HepG2 (cell line): ENCODE data around the gene LDLRAD3. TPM values are rescaled to one million over a fixed set of nuclear protein-coding genes. Genes with fewer than 3 reads are reported as not detected.

ENCODE experiments used
- ATAC-seq: fragments of 200-7000 bp; cut with Tn5 transposase; 3 replicates; pipeline ENCODE4 v1.9.1; 2020; ENCODE audit warnings: mild to moderate bottlenecking, moderate library complexity
- BruUV-seq: library from RNA; stranded (reverse); fragments of 400-500 nt; replicated peaks from 2 replicates; lab custom pipeline; 2021; lab: Mats Ljungman, UMichigan
- CTCF ChIA-PET: fragments of 300-600 bp; formaldehyde crosslinking; extraction: SDS; loops from one replicate; lab custom pipeline; 2021; ENCODE audit warnings: low total read pairs, inconsistent platforms, low intra/inter-chr PET ratio; lab: Yijun Ruan, JAX
- POLR2A ChIA-PET: fragments of 350-600 bp; sonication (Branson Sonifier 250); formaldehyde crosslinking; loops from one replicate; lab custom pipeline; 2020; ENCODE audit warnings: antibody characterized with exemption, inconsistent platforms; lab: Yijun Ruan, JAX
- DNase-seq: peaks from one replicate; pipeline ENCODE4 v3.0.0-alpha.2; 2015; ENCODE audit warnings: low spot score
- FAIRE-seq: peaks from 3 replicates; lab custom pipeline; 2011; peaks lifted over from hg19 to GRCh38; lab: Jason Lieb, UNC
- H2AFZ ChIP-seq: one replicate; pipeline ENCODE4 v1.6.1; 2011; ENCODE audit warnings: low read length, inconsistent platforms
- H3K27ac ChIP-seq: fragments of 300-600 bp; 3 replicates; pipeline ENCODE4 v1.8.0; 2011; ENCODE audit warnings: mixed run types, mild to moderate bottlenecking, mixed read lengths, low read length, inconsistent platforms; ENCODE audit not compliant: insufficient read depth; ENCODE audit errors: extremely low read length
- H3K27me3 ChIP-seq, 2 experiments: fragments of 200-600 bp in 1 of 2; 2 replicates in 1 of 2; 3 replicates in 1 of 2; pipeline versions ENCODE4 v1.6.0 to v1.8.0; 2011; ENCODE audit warnings: low read length in 2 of 2, mild to moderate bottlenecking in 2 of 2, moderate library complexity in 2 of 2, inconsistent platforms in 1 of 2; ENCODE audit not compliant: insufficient read depth in 2 of 2, control insufficient read depth in 1 of 2
- H3K36me3 ChIP-seq, 2 experiments: fragments of 200-600 bp in 1 of 2; replicated peaks in 1 of 2; 2 replicates in 1 of 2; 3 replicates in 1 of 2; pipeline versions ENCODE4 v1.5.1 to v1.8.0; 2011; ENCODE audit warnings: low read length in 2 of 2, inconsistent platforms in 1 of 2; ENCODE audit not compliant: insufficient read depth in 2 of 2, control insufficient read depth in 1 of 2
- H3K4me1 ChIP-seq: 2 replicates; pipeline ENCODE4 v1.5.1; 2012; ENCODE audit warnings: low read length, inconsistent platforms; ENCODE audit not compliant: insufficient read depth
- H3K4me2 ChIP-seq: 2 replicates; pipeline ENCODE4 v1.6.0; 2011; ENCODE audit warnings: low read depth, low read length, inconsistent platforms
- H3K4me3 ChIP-seq, 3 experiments: fragments of 200-600 bp in 1 of 3; sonication (generic), shearing (Covaris generic) in 1 of 3; replicated peaks in 1 of 3; 2 replicates each; pipeline ENCODE4 v1.5.1; 2011 to 2016; ENCODE audit warnings: low read length in 3 of 3, inconsistent platforms in 2 of 3, low read depth in 2 of 3, mild to moderate bottlenecking in 2 of 3, control low read depth in 1 of 3, mixed read lengths in 1 of 3; ENCODE audit not compliant: insufficient read depth in 1 of 3
- H3K79me2 ChIP-seq: one replicate; pipeline ENCODE4 v1.6.1; 2011; ENCODE audit warnings: low read length, inconsistent platforms; ENCODE audit not compliant: insufficient read depth
- H3K9ac ChIP-seq: 2 replicates; pipeline ENCODE4 v1.6.0; 2011; ENCODE audit warnings: mild to moderate bottlenecking, low read depth, low read length, inconsistent platforms; ENCODE audit not compliant: insufficient read depth
- H3K9me3 ChIP-seq: 2 replicates; pipeline ENCODE4 v1.5.1; 2012; ENCODE audit warnings: mild to moderate bottlenecking, low read length
- H4K20me1 ChIP-seq: 2 replicates; pipeline ENCODE4 v1.6.0; 2011; ENCODE audit warnings: inconsistent platforms, mild to moderate bottlenecking, low read length, moderate library complexity; ENCODE audit not compliant: insufficient read depth
- ASH2L ChIP-seq: fragments of 300-600, 200-600 bp; sonication (generic); IDR thresholded peaks from 2 replicates; pipeline ENCODE4 v1.7.0; 2017; ENCODE audit warnings: low read depth, mild to moderate bottlenecking, moderate library complexity, mixed read lengths, low read length; ENCODE audit not compliant: insufficient read length
- DNMT3B ChIP-seq: conservative IDR thresholded peaks from 2 replicates; pipeline ENCODE4 v1.6.1; 2016; ENCODE audit warnings: missing biosample characterization, control low read depth
- E2F5 ChIP-seq: sonication (generic); formaldehyde crosslinking; conservative IDR thresholded peaks from 2 replicates; pipeline ENCODE4 v1.4.0; 2020; ENCODE audit warnings: missing genetic modification reagents
- HNF4A ChIP-seq: sonication (generic); formaldehyde crosslinking; IDR thresholded peaks from 2 replicates; pipeline ENCODE4 v1.4.0; 2020; ENCODE audit warnings: missing genetic modification reagents
- KDM3A ChIP-seq: IDR thresholded peaks from 2 replicates; pipeline ENCODE4 v1.6.1; 2018; ENCODE audit warnings: low read depth, missing compliant biosample characterization
- MAFK ChIP-seq, 2 experiments: IDR thresholded peaks in 1 of 2; conservative IDR thresholded peaks in 1 of 2; 2 replicates each; pipeline ENCODE4 v1.6.1; 2011; ENCODE audit warnings: improper control_type of control experiment in 2 of 2, low read length in 2 of 2
- NFKB2 ChIP-seq: sonication (generic); formaldehyde crosslinking; IDR thresholded peaks from 2 replicates; pipeline ENCODE4 v1.4.0; 2020; ENCODE audit warnings: missing genetic modification reagents, borderline replicate concordance
- PHF21A ChIP-seq: sonication (generic); formaldehyde crosslinking; IDR thresholded peaks from 2 replicates; pipeline ENCODE4 v1.5.0; 2020; ENCODE audit warnings: mild to moderate bottlenecking, missing genetic modification reagents
- U2AF2 ChIP-seq: fragments of 200-400 bp; formaldehyde crosslinking; IDR thresholded peaks from 2 replicates; pipeline ENCODE4 v1.6.1; 2017; ENCODE audit warnings: low read depth, mild to moderate bottlenecking, low read length
- ZNF383 ChIP-seq: sonication (generic); formaldehyde crosslinking; IDR thresholded peaks from 2 replicates; pipeline ENCODE4 v1.4.0; 2020; ENCODE audit warnings: missing genetic modification reagents, mild to moderate bottlenecking, borderline replicate concordance
- ZNF563 ChIP-seq: sonication (generic); formaldehyde crosslinking; IDR thresholded peaks from 2 replicates; pipeline ENCODE4 v1.8.0; 2022; ENCODE audit warnings: mild to moderate bottlenecking, moderate library complexity, missing genetic modification reagents
- ZNF652 ChIP-seq: IDR thresholded peaks from 2 replicates; pipeline ENCODE4 v1.6.1; 2016; ENCODE audit warnings: low read depth, borderline replicate concordance
- ZNF674 ChIP-seq: sonication (generic); formaldehyde crosslinking; IDR thresholded peaks from 2 replicates; pipeline ENCODE4 v1.5.0; 2020; ENCODE audit warnings: low read depth, mild to moderate bottlenecking, missing genetic modification reagents
- ZNF776 ChIP-seq: sonication (generic); formaldehyde crosslinking; IDR thresholded peaks from 2 replicates; pipeline ENCODE4 v1.4.0; 2020; ENCODE audit warnings: mild to moderate bottlenecking, missing genetic modification reagents
- WGBS: methylation state at CpG from one replicate; pipeline ENCODE4 v1.1.6; 2017; ENCODE audit warnings: low lambda C conversion rate; 5-methylcytosine and 5-hydroxymethylcytosine counted together
- in situ Hi-C: cut with HindIII; loops from 2 replicates; pipeline ENCODE4 v1.10.0; 2017; ENCODE audit warnings: low pct_unique_long_range_greater_than_20kb; ENCODE audit not compliant: extremely low pct_ligation_motif_present
- intact Hi-C: fragments of 100-400 bp; cut with micrococcal nuclease; formaldehyde crosslinking; loops from one replicate; pipeline ENCODE4 v1.10.0; 2022; ENCODE audit not compliant: unreplicated experiment
- polyA plus RNA-seq, 8 experiments: library from polyadenylated mRNA; depleted of rRNA in 3 of 8; stranded (reverse) in 7 of 8; unstranded in 1 of 8; fragments of >200 nt; fragmentation: Illumina TruSeq in 4 of 8; extraction: Trizol in 4 of 8; gene quantifications; 2 replicates each; pipeline versions ENCODE4 v1.2.1 to v1.2.3, GENCODE V29; 2011 to 2016; ENCODE audit warnings: low read depth in 4 of 8, missing spikeins in 1 of 8, mixed read lengths in 1 of 8; ENCODE audit not compliant: insufficient read depth in 1 of 8
- total RNA-seq, 5 experiments: library from RNA; depleted of rRNA; stranded (reverse); fragments of >200 nt; fragmentation: Illumina TruSeq; extraction: Trizol; gene quantifications; 2 replicates each; pipeline ENCODE4 v1.2.3, GENCODE V29; 2016; ENCODE audit warnings: low read depth in 1 of 5
- TF ChIP-seq, protein P1 (sequence below): sonication (generic); formaldehyde crosslinking; IDR thresholded peaks from 2 replicates; pipeline ENCODE4 v1.5.0; 2020; ENCODE audit warnings: mild to moderate bottlenecking, missing genetic modification reagents

The LDLRAD3 gene
- total and polyA plus RNA-seq, 2 of the 13 experiments (the other 11 are each of a cell fraction or from before 2014, with no cell fraction given) = 0.50 to 0.60 TPM

DNA sequence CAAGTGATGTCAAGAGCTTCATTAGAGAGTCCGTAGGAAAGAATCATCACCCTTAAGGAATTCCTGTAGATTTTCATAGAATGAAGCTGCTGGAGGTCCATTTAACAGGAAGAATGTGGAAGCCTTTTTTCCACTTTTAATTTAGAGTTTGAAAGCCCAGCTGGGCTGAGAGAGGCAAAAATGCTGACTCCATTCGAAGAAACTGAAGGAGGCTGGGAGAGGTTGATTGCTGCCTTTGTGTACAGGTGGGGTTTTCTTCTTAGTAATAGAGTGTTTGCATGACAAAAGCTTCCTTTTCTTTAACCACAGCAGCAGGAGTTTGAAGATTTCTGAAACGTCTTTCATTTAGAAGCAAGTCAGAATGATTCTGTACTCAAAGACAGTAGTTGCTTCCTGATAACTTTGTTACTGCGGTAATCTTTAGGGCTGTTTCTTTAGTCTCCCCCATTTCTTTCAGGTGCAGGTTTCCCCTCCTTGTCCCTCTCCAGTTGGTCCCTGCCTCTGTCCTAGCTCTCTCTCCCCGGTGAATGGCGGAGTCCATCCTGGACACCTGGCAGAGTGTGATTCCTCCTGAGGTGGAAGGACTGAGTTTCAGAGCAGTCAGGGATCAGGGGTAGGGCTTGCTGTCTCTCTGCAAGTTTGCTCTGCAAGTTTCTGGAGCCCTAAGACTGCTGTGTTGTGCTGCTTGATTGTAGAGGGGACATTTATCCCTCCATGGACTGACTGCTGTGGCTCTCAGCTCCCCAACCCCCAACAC is 166.2 kb downstream of the LDLRAD3 start:
- Histone ChIP-seq H3K4me2 (no peak overlapping the region), H3K27ac (no peak overlapping the region), H4K20me1 (no peaks in the 10 kb centered on the region), H2AFZ (no peak overlapping the region), H3K36me3 (no peaks in the 10 kb centered on the region), H3K79me2 (no peaks in the 10 kb centered on the region), H3K4me1 (no peaks in the 10 kb centered on the region), H3K4me3 (no peak overlapping the region), H3K9ac (no peak overlapping the region), H3K9me3 (no peaks in the 10 kb centered on the region), H3K27me3 (peaks cover 0 to 17% of the 10 kb centered on the region in 2 experiments; a peak in 3 of 5 replicates)
- intact Hi-C loops (no loop called here), in situ Hi-C loops (no loop called here)
- no peak for ATAC-seq
- TF ChIP-seq HNF4A (no peak), ASH2L (no peak), ZNF674 (CRISPR knock-in tag) (no peak), DNMT3B (CRISPR knock-in tag) (no peak), KDM3A (CRISPR knock-in tag) (no peak), ZNF776 (CRISPR knock-in tag) (no peak), PHF21A (CRISPR knock-in tag) (no peak)
- WGBS = 49% methylated on average over 6 of the region's 6 CpGs
- no peak for DNase-seq
- ChIA-PET POLR2A (no interaction called here), CTCF (no interaction called here)
- FAIRE-seq = no peak
- BruUV-seq = no TSS peak

- Histone ChIP-seq H2AFZ (no peak overlapping the region), H3K4me1 (no peaks in the 10 kb centered on the region), H3K4me3 (no peak overlapping the region), H3K9me3 (no peaks in the 10 kb centered on the region), H3K36me3 (no peaks in the 10 kb centered on the region), H3K27ac (no peak overlapping the region), H4K20me1 (no peaks in the 10 kb centered on the region), H3K79me2 (no peaks in the 10 kb centered on the region), H3K4me2 (no peak overlapping the region), H3K9ac (no peak overlapping the region), H3K27me3 (peaks cover 0 to 12% of the 10 kb centered on the region in 2 experiments; a peak in 3 of 5 replicates)
- ATAC-seq = no peak
- no TSS peak for BruUV-seq
- ChIA-PET CTCF (no interaction called here), POLR2A (no interaction called here)
- intact Hi-C loops = no loop called here
- in situ Hi-C loops = no loop called here
- no peak for FAIRE-seq
- WGBS = 7% methylated on average over 9 of the region's 9 CpGs
- no peak for DNase-seq
- no peak for TF ChIP-seq ZNF652 (CRISPR knock-in tag)
- TF ChIP-seq NFKB2 (CRISPR knock-in tag) = no peak
- TF ChIP-seq E2F5 (CRISPR knock-in tag) = no peak
- no peak for TF ChIP-seq U2AF2
- TF ChIP-seq MAFK (conservative IDR thresholded peaks at IDR 0.05 in 1 of 2, IDR thresholded peaks at IDR 0.05 in 1 of 2; ENCODE audit: low read length in 2 of 2) = no peak
- TF ChIP-seq, protein P1, sequence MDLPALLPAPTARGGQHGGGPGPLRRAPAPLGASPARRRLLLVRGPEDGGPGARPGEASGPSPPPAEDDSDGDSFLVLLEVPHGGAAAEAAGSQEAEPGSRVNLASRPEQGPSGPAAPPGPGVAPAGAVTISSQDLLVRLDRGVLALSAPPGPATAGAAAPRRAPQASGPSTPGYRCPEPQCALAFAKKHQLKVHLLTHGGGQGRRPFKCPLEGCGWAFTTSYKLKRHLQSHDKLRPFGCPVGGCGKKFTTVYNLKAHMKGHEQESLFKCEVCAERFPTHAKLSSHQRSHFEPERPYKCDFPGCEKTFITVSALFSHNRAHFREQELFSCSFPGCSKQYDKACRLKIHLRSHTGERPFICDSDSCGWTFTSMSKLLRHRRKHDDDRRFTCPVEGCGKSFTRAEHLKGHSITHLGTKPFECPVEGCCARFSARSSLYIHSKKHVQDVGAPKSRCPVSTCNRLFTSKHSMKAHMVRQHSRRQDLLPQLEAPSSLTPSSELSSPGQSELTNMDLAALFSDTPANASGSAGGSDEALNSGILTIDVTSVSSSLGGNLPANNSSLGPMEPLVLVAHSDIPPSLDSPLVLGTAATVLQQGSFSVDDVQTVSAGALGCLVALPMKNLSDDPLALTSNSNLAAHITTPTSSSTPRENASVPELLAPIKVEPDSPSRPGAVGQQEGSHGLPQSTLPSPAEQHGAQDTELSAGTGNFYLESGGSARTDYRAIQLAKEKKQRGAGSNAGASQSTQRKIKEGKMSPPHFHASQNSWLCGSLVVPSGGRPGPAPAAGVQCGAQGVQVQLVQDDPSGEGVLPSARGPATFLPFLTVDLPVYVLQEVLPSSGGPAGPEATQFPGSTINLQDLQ (CRISPR knock-in tag) = no peak
- TF ChIP-seq ZNF563 = no peak
- TF ChIP-seq ZNF383 (CRISPR knock-in tag) = no peak
Observed at GRCh38 chr11:36110668-36111410, 167.0 kb downstream of the LDLRAD3 start.
